Measurements from ENCODE around the gene TOMM20. TPM values are rescaled to one million over a fixed set of nuclear protein-coding genes. Genes with fewer than 3 reads are reported as not detected.

Gene TOMM20
- total and polyA plus RNA-seq, 2 experiments from 2014 or later: 138 to 159 TPM

DNA sequence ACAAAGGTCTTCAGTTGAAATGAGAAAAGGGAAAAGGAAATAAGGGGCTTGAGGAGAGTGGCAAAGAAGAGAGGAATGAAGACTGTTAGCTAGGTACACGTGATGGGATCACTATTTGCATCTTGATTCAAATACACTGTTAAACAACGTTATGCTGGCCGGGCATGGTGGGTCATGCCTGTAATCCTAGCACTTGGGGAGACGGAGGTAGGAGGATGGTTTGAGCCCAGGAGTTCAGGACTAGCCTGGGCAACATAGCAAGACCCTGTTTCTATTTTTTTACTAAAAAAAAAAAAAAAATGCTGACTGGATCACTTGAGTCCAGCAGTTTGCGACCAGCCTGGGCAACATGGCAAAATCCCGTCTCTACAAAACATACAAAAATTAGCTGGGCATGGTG is 30.0 kb upstream of the TOMM20 start:
- Histone ChIP-seq H3K4me3 (no peak overlapping the region), H3K36me3 (ENCODE audit: insufficient read depth) (peaks cover 28% of the 10 kb centered on the region), H3K27me3 (ENCODE audit: insufficient read depth) (no peaks in the 10 kb centered on the region), H3F3A (replicated peaks; ENCODE audit: low read depth) (no peaks in the 10 kb centered on the region; the same call in 1 of the 2 replicates), H3K4me2 (no peak overlapping the region), H3K27ac (ENCODE audit: low read depth) (no peak overlapping the region), H4K20me1 (replicated peaks; ENCODE audit: insufficient read depth) (peaks cover 13% of the 10 kb centered on the region; the same call in 1 of the 2 replicates), H3K4me1 (ENCODE audit: insufficient read depth) (peaks cover 8% of the 10 kb centered on the region; the same call in 1 of the 2 replicates), H3K9me2 (ENCODE audit: insufficient read depth) (no peaks in the 10 kb centered on the region), H3K79me2 (replicated peaks; ENCODE audit: insufficient read depth) (peaks cover 43% of the 10 kb centered on the region), H2AFZ (no peak overlapping the region)
- TF ChIP-seq, protein P1, sequence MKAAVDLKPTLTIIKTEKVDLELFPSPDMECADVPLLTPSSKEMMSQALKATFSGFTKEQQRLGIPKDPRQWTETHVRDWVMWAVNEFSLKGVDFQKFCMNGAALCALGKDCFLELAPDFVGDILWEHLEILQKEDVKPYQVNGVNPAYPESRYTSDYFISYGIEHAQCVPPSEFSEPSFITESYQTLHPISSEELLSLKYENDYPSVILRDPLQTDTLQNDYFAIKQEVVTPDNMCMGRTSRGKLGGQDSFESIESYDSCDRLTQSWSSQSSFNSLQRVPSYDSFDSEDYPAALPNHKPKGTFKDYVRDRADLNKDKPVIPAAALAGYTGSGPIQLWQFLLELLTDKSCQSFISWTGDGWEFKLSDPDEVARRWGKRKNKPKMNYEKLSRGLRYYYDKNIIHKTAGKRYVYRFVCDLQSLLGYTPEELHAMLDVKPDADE (IDR thresholded peaks at IDR 0.05): no peak
- TF ChIP-seq ZNF331 (CRISPR knock-in tag; IDR thresholded peaks at IDR 0.05; ENCODE audit: low read depth) (no peak), ZNF114 (CRISPR knock-in tag; IDR thresholded peaks at IDR 0.05) (no peak), NANOG (IDR thresholded peaks at IDR 0.05; ENCODE audit: borderline replicate concordance) (no peak), STAT1 (IDR thresholded peaks at IDR 0.05; ENCODE audit: unreplicated experiment) (no peak), CREB1 (CRISPR knock-in tag; IDR thresholded peaks at IDR 0.05; ENCODE audit: low read depth) (no peak), JUNB (IDR thresholded peaks at IDR 0.05; ENCODE audit: unreplicated experiment) (no peak), POLR2AphosphoS5 (IDR thresholded peaks at IDR 0.05; ENCODE audit: low read depth) (no peak), EZH2 (IDR thresholded peaks at IDR 0.05; ENCODE audit: low read depth, unreplicated experiment) (no peak), EZH2phosphoT487 (IDR thresholded peaks at IDR 0.05; ENCODE audit: unreplicated experiment) (no peak)
- TF ChIP-seq, protein P2, sequence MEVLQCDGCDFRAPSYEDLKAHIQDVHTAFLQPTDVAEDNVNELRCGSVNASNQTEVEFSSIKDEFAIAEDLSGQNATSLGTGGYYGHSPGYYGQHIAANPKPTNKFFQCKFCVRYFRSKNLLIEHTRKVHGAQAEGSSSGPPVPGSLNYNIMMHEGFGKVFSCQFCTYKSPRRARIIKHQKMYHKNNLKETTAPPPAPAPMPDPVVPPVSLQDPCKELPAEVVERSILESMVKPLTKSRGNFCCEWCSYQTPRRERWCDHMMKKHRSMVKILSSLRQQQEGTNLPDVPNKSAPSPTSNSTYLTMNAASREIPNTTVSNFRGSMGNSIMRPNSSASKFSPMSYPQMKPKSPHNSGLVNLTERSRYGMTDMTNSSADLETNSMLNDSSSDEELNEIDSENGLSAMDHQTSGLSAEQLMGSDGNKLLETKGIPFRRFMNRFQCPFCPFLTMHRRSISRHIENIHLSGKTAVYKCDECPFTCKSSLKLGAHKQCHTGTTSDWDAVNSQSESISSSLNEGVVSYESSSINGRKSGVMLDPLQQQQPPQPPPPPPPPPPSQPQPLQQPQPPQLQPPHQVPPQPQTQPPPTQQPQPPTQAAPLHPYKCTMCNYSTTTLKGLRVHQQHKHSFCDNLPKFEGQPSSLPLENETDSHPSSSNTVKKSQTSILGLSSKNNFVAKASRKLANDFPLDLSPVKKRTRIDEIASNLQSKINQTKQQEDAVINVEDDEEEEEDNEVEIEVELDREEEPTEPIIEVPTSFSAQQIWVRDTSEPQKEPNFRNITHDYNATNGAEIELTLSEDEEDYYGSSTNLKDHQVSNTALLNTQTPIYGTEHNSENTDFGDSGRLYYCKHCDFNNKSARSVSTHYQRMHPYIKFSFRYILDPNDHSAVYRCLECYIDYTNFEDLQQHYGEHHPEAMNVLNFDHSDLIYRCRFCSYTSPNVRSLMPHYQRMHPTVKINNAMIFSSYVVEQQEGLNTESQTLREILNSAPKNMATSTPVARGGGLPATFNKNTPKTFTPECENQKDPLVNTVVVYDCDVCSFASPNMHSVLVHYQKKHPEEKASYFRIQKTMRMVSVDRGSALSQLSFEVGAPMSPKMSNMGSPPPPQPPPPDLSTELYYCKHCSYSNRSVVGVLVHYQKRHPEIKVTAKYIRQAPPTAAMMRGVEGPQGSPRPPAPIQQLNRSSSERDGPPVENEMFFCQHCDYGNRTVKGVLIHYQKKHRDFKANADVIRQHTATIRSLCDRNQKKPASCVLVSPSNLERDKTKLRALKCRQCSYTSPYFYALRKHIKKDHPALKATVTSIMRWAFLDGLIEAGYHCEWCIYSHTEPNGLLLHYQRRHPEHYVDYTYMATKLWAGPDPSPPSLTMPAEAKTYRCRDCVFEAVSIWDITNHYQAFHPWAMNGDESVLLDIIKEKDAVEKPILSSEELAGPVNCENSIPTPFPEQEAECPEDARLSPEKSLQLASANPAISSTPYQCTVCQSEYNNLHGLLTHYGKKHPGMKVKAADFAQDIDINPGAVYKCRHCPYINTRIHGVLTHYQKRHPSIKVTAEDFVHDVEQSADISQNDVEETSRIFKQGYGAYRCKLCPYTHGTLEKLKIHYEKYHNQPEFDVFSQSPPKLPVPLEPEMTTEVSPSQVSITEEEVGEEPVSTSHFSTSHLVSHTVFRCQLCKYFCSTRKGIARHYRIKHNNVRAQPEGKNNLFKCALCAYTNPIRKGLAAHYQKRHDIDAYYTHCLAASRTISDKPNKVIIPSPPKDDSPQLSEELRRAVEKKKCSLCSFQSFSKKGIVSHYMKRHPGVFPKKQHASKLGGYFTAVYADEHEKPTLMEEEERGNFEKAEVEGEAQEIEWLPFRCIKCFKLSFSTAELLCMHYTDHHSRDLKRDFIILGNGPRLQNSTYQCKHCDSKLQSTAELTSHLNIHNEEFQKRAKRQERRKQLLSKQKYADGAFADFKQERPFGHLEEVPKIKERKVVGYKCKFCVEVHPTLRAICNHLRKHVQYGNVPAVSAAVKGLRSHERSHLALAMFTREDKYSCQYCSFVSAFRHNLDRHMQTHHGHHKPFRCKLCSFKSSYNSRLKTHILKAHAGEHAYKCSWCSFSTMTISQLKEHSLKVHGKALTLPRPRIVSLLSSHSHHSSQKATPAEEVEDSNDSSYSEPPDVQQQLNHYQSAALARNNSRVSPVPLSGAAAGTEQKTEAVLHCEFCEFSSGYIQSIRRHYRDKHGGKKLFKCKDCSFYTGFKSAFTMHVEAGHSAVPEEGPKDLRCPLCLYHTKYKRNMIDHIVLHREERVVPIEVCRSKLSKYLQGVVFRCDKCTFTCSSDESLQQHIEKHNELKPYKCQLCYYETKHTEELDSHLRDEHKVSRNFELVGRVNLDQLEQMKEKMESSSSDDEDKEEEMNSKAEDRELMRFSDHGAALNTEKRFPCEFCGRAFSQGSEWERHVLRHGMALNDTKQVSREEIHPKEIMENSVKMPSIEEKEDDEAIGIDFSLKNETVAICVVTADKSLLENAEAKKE (CRISPR knock-in tag; IDR thresholded peaks at IDR 0.05): no peak
- TF ChIP-seq, protein P3, sequence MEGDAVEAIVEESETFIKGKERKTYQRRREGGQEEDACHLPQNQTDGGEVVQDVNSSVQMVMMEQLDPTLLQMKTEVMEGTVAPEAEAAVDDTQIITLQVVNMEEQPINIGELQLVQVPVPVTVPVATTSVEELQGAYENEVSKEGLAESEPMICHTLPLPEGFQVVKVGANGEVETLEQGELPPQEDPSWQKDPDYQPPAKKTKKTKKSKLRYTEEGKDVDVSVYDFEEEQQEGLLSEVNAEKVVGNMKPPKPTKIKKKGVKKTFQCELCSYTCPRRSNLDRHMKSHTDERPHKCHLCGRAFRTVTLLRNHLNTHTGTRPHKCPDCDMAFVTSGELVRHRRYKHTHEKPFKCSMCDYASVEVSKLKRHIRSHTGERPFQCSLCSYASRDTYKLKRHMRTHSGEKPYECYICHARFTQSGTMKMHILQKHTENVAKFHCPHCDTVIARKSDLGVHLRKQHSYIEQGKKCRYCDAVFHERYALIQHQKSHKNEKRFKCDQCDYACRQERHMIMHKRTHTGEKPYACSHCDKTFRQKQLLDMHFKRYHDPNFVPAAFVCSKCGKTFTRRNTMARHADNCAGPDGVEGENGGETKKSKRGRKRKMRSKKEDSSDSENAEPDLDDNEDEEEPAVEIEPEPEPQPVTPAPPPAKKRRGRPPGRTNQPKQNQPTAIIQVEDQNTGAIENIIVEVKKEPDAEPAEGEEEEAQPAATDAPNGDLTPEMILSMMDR (conservative IDR thresholded peaks at IDR 0.05; ENCODE audit: low read depth in 2 of 2): no peak
- TF ChIP-seq, protein P4, sequence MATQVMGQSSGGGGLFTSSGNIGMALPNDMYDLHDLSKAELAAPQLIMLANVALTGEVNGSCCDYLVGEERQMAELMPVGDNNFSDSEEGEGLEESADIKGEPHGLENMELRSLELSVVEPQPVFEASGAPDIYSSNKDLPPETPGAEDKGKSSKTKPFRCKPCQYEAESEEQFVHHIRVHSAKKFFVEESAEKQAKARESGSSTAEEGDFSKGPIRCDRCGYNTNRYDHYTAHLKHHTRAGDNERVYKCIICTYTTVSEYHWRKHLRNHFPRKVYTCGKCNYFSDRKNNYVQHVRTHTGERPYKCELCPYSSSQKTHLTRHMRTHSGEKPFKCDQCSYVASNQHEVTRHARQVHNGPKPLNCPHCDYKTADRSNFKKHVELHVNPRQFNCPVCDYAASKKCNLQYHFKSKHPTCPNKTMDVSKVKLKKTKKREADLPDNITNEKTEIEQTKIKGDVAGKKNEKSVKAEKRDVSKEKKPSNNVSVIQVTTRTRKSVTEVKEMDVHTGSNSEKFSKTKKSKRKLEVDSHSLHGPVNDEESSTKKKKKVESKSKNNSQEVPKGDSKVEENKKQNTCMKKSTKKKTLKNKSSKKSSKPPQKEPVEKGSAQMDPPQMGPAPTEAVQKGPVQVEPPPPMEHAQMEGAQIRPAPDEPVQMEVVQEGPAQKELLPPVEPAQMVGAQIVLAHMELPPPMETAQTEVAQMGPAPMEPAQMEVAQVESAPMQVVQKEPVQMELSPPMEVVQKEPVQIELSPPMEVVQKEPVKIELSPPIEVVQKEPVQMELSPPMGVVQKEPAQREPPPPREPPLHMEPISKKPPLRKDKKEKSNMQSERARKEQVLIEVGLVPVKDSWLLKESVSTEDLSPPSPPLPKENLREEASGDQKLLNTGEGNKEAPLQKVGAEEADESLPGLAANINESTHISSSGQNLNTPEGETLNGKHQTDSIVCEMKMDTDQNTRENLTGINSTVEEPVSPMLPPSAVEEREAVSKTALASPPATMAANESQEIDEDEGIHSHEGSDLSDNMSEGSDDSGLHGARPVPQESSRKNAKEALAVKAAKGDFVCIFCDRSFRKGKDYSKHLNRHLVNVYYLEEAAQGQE (IDR thresholded peaks at IDR 0.05; ENCODE audit: unreplicated experiment): no peak
- Mint-ChIP-seq H3K4me3 (no peak overlapping the region), H3K27me3 (ENCODE audit: insufficient read depth, low read depth, poor library complexity) (peaks cover 2% of the 10 kb centered on the region), H3K36me3 (ENCODE audit: low read depth) (peaks cover 30% of the 10 kb centered on the region), H3K9me3 (no peaks in the 10 kb centered on the region), H3K4me1 (peaks cover 6% of the 10 kb centered on the region; the same call in 2 of the 3 replicates), H3K27ac (no peak overlapping the region)
- no peak for DNase-seq (ENCODE audit: low spot score)
- ATAC-seq: no peak
